ENCODE data around the gene ECSCR. TPM values are rescaled to one million over a fixed set of nuclear protein-coding genes. Genes with fewer than 3 reads are reported as not detected.
A peak's percentile ranks its signal among the peaks of the same experiment; 100 is the strongest.

ECSCR gene
- total RNA-seq, 1 experiment from 2014 or later = not detected

- CTCF ChIA-PET = interaction anchor here (0.6 to 0.7 kb wide), 4 partner anchors 12 to 308 kb away, joined by 3 to 5 read pairs (median 4); no protein-coding TSS in a partner anchor
- Histone ChIP-seq H3K4me1 (peaks cover 12% of the 10 kb centered on the region), H3K9me3 (no peaks in the 10 kb centered on the region), H3K4me3 (ENCODE audit: low read depth, low read length) (no peak overlapping the region), H3K36me3 (ENCODE audit: control insufficient read depth, insufficient read depth, low read length) (no peaks in the 10 kb centered on the region), H3K27me3 (replicated peaks; ENCODE audit: control insufficient read depth, insufficient read depth, low read length) (no peaks in the 10 kb centered on the region)
- Mint-ChIP-seq H3K4me1 (ENCODE audit: low read depth, unreplicated experiment) (no peaks in the 10 kb centered on the region), H3K27ac (ENCODE audit: unreplicated experiment) (peak overlapping the region; percentile 23), H3K36me3 (ENCODE audit: insufficient read depth, unreplicated experiment) (no peaks in the 10 kb centered on the region), H3K27me3 (ENCODE audit: insufficient read depth, unreplicated experiment) (no peaks in the 10 kb centered on the region), H3K4me3 (ENCODE audit: unreplicated experiment) (no peak overlapping the region), H3K9me3 (ENCODE audit: unreplicated experiment) (no peaks in the 10 kb centered on the region)
- BruUV-seq (replicated peaks) = no TSS peak
- intact Hi-C loops (cut with micrococcal nuclease; ENCODE audit: unreplicated experiment) = loop anchor here (2.0 kb wide), 1 partner anchor 19 kb away; the partner anchor contains the start of gene DNAJC18
- TF ChIP-seq, protein P1, sequence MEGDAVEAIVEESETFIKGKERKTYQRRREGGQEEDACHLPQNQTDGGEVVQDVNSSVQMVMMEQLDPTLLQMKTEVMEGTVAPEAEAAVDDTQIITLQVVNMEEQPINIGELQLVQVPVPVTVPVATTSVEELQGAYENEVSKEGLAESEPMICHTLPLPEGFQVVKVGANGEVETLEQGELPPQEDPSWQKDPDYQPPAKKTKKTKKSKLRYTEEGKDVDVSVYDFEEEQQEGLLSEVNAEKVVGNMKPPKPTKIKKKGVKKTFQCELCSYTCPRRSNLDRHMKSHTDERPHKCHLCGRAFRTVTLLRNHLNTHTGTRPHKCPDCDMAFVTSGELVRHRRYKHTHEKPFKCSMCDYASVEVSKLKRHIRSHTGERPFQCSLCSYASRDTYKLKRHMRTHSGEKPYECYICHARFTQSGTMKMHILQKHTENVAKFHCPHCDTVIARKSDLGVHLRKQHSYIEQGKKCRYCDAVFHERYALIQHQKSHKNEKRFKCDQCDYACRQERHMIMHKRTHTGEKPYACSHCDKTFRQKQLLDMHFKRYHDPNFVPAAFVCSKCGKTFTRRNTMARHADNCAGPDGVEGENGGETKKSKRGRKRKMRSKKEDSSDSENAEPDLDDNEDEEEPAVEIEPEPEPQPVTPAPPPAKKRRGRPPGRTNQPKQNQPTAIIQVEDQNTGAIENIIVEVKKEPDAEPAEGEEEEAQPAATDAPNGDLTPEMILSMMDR (IDR thresholded peaks at IDR 0.05; ENCODE audit: insufficient read depth in 1 of 2, low read depth in 1 of 2, low read length in 1 of 2, severe bottlenecking in 1 of 2, unreplicated experiment in 1 of 2) = no peak
- DNase-seq = no peak
- POLR2A ChIA-PET = no interaction called here
Measured at GRCh38 chr5:139457653-139458306, 4.8 kb downstream of the ECSCR start.

- intact Hi-C loops (cut with micrococcal nuclease; ENCODE audit: unreplicated experiment) = no loop called here
- ChIA-PET CTCF (no interaction called here), POLR2A (no interaction called here)
- no TSS peak for BruUV-seq (replicated peaks)
- peaks cover 12% of the 10 kb centered on the region for H3K4me1 ChIP-seq
- Mint-ChIP-seq H3K36me3 (ENCODE audit: insufficient read depth, unreplicated experiment) (no peaks in the 10 kb centered on the region), H3K9me3 (ENCODE audit: unreplicated experiment) (no peaks in the 10 kb centered on the region), H3K27me3 (ENCODE audit: insufficient read depth, unreplicated experiment) (no peaks in the 10 kb centered on the region), H3K27ac (ENCODE audit: unreplicated experiment) (peak overlapping the region; percentile 23), H3K4me3 (ENCODE audit: unreplicated experiment) (no peak overlapping the region), H3K4me1 (ENCODE audit: low read depth, unreplicated experiment) (no peaks in the 10 kb centered on the region)
- TF ChIP-seq, protein P1 (IDR thresholded peaks at IDR 0.05; ENCODE audit: insufficient read depth in 1 of 2, low read depth in 1 of 2, low read length in 1 of 2, severe bottlenecking in 1 of 2, unreplicated experiment in 1 of 2) = no peak
- H3K27me3 ChIP-seq (replicated peaks; ENCODE audit: control insufficient read depth, insufficient read depth, low read length) = no peaks in the 10 kb centered on the region
- H3K4me3 ChIP-seq (ENCODE audit: low read depth, low read length) = no peak overlapping the region
- H3K9me3 ChIP-seq = no peaks in the 10 kb centered on the region
- DNase-seq = no peak
- no peaks in the 10 kb centered on the region for H3K36me3 ChIP-seq (ENCODE audit: control insufficient read depth, insufficient read depth, low read length)
Measured at GRCh38 chr5:139457241-139457640, 5.3 kb downstream of the ECSCR start.

DNA sequence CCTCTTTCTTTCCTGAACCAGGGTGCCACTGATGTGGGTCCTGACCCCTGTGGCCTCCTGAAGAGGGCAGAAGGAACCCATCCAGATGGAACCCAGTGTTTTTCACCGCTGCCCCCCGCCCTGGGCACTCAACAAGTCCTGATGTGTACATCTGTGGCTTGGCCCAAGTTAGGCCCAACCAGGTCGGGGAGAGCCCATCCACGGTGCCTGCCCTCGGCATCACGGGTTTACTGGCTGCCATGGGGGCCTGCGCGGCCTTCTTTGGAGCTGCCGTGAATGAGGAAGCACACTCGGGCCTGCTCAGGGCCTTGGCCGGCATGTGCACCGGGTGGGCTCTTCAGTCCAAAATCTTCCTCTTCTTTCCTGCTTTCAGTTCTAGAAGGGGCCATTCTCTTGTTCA is 5.8 kb downstream of the ECSCR start:
- Histone ChIP-seq H3K4me3 (ENCODE audit: low read depth, low read length) (no peak overlapping the region), H3K27me3 (replicated peaks; ENCODE audit: control insufficient read depth, insufficient read depth, low read length) (no peaks in the 10 kb centered on the region), H3K9me3 (no peaks in the 10 kb centered on the region), H3K4me1 (peaks cover 12% of the 10 kb centered on the region), H3K36me3 (ENCODE audit: control insufficient read depth, insufficient read depth, low read length) (no peaks in the 10 kb centered on the region)
- no peak overlapping the region for H3K27ac Mint-ChIP-seq (ENCODE audit: unreplicated experiment)
- no peak for DNase-seq
- TF ChIP-seq, protein P1 (IDR thresholded peaks at IDR 0.05; ENCODE audit: insufficient read depth in 1 of 2, low read depth in 1 of 2, low read length in 1 of 2, severe bottlenecking in 1 of 2, unreplicated experiment in 1 of 2) = no peak
- intact Hi-C loops (cut with micrococcal nuclease; ENCODE audit: unreplicated experiment) = no loop called here
- H3K4me3 Mint-ChIP-seq (ENCODE audit: unreplicated experiment) = no peak overlapping the region
- H3K27me3 Mint-ChIP-seq (ENCODE audit: insufficient read depth, unreplicated experiment) = no peaks in the 10 kb centered on the region
- no peaks in the 10 kb centered on the region for H3K4me1 Mint-ChIP-seq (ENCODE audit: low read depth, unreplicated experiment)
- no TSS peak for BruUV-seq (replicated peaks)
- CTCF ChIA-PET = no interaction called here
- no peaks in the 10 kb centered on the region for H3K9me3 Mint-ChIP-seq (ENCODE audit: unreplicated experiment)
- POLR2A ChIA-PET = no interaction called here
- no peaks in the 10 kb centered on the region for H3K36me3 Mint-ChIP-seq (ENCODE audit: insufficient read depth, unreplicated experiment)
